ENCODE results near the gene GLG1. TPM values are rescaled to one million over a fixed set of nuclear protein-coding genes. Genes with fewer than 3 reads are reported as not detected.

Gene GLG1
- total and polyA plus RNA-seq, 12 donors, result 25.7 to 136 (median 103) TPM

- Histone ChIP-seq H3K4me3 (no peak overlapping the region), H3K9me3 (no peaks in the 10 kb centered on the region), H3K4me1 (peaks cover 0 to 20% (median 4%) of the 10 kb centered on the region in 9 donors), H3K36me3 (peaks cover 0 to 100% (median 22%) of the 10 kb centered on the region in 9 donors), H3K27ac (peak overlapping the region in 2 of 10 donors; percentile 24 to 35), H3K27me3 (no peaks in the 10 kb centered on the region)
- intact Hi-C loops (cut with DNase I), result loop anchor here in 6 of 10 donors (5.0 to 10.0 kb wide), 3 partner anchors 142 to 152 kb away; no protein-coding TSS in a partner anchor
- WGBS, 2 donors, result 0% methylated on average over 1 of the region's 1 CpG
- no peak for TF ChIP-seq CTCF (IDR thresholded peaks at IDR 0.05)
- no peak for DNase-seq
- peak in 2 of 8 donors; percentile 24 to 27 for ATAC-seq
These were observed 20.0 kb upstream of the GLG1 start for GRCh38 chr16:74626741-74627416.

- no peak for TF ChIP-seq CTCF (IDR thresholded peaks at IDR 0.05)
- WGBS, 2 donors, result 83 to 88% methylated on average over 14 of the region's 14 CpGs
These were observed 18.8 kb upstream of the GLG1 start for GRCh38 chr16:74625500-74626350.

GRCh38 chr16:74623839-74624235 lies 16.9 kb upstream of the GLG1 start:
- Histone ChIP-seq H3K4me1 (peaks cover 0 to 20% (median 4%) of the 10 kb centered on the region in 9 donors), H3K9me3 (no peaks in the 10 kb centered on the region), H3K36me3 (peaks cover 0 to 93% (median 8%) of the 10 kb centered on the region in 9 donors), H3K27ac (no peak overlapping the region), H3K4me3 (no peak overlapping the region), H3K27me3 (no peaks in the 10 kb centered on the region)
- intact Hi-C loops (cut with DNase I), result loop anchor here in 6 of 10 donors (5.0 to 10.0 kb wide), 3 partner anchors 117 to 149 kb away; no protein-coding TSS in a partner anchor
- 81 to 82% methylated on average over 6 of the region's 6 CpGs for WGBS, 2 donors
- no peak for DNase-seq
- ATAC-seq, result no peak
- TF ChIP-seq CTCF (IDR thresholded peaks at IDR 0.05), result no peak

More at GRCh38 chr16:74625500-74626350, 18.8 kb upstream of the GLG1 start:
- Histone ChIP-seq H3K27me3 (no peaks in the 10 kb centered on the region), H3K36me3 (peaks cover 0 to 100% (median 19%) of the 10 kb centered on the region in 9 donors), H3K4me1 (peaks cover 0 to 20% (median 4%) of the 10 kb centered on the region in 9 donors), H3K4me3 (no peak overlapping the region), H3K9me3 (no peaks in the 10 kb centered on the region), H3K27ac (no peak overlapping the region)
- DNase-seq (no peak), ATAC-seq (peak in 2 of 8 donors; percentile 25 to 44)
- intact Hi-C loops (cut with DNase I), result loop anchor here in 6 of 10 donors (5.0 to 10.0 kb wide), 3 partner anchors 141 to 151 kb away; no protein-coding TSS in a partner anchor

- no peaks in the 10 kb centered on the region for H3K27me3 ChIP-seq
- intact Hi-C loops (cut with DNase I), result loop anchor here in 6 of 10 donors (5.0 to 10.0 kb wide), 3 partner anchors 116 to 149 kb away; no protein-coding TSS in a partner anchor
- peak; percentile 47 to 79 (median 68) for TF ChIP-seq CTCF (IDR thresholded peaks at IDR 0.05)
- no peak overlapping the region for H3K4me3 ChIP-seq
- peaks cover 0 to 18% (median 4%) of the 10 kb centered on the region in 9 donors for H3K4me1 ChIP-seq
- peaks cover 0 to 90% (median 8%) of the 10 kb centered on the region in 9 donors for H3K36me3 ChIP-seq
- 18 to 24% methylated on average over 4 of the region's 4 CpGs for WGBS, 2 donors
- DNase-seq (no peak), ATAC-seq (peak in 7 of 8 donors; percentile 36 to 65 (median 54))
- H3K27ac ChIP-seq, result no peak overlapping the region
- no peaks in the 10 kb centered on the region for H3K9me3 ChIP-seq
These were observed 16.4 kb upstream of the GLG1 start for GRCh38 chr16:74623214-74623838.

Measured in heart right ventricle (tissue), 16 donors.